Measurements from ENCODE around the gene LARGE2. TPM values are rescaled to one million over a fixed set of nuclear protein-coding genes. Genes with fewer than 3 reads are reported as not detected.

The LARGE2 gene
- polyA plus RNA-seq, 1 donor (not counting 4 experiments of a cell fraction or from before 2014, with no cell fraction given), result 7.1 TPM

GRCh38 chr11:45890886-45891550 lies 31.4 kb upstream of the LARGE2 start:
- FAIRE-seq (no peak), DNase-seq (ENCODE audit: low read depth, low spot score) (no peak)
- no peaks in the 10 kb centered on the region for H3K9me3 ChIP-seq (ENCODE audit: control insufficient read depth, low read depth, low read length)
- H3K27me3 ChIP-seq (ENCODE audit: control insufficient read depth, extremely low read depth, insufficient read depth, low read length), result peaks cover 4% of the 10 kb centered on the region
- no peaks in the 10 kb centered on the region for H3K9me1 ChIP-seq (ENCODE audit: control insufficient read depth, extremely low read depth, insufficient read depth, low read length)
- H3K4me2 ChIP-seq (ENCODE audit: control insufficient read depth, extremely low read depth, insufficient read depth, low read depth, low read length), result no peak overlapping the region
- dilution Hi-C loops (cut with MboI; ENCODE audit: extremely low pct_ligation_motif_present, low sequenced_read_pairs), result no loop called here
- H3K36me3 ChIP-seq (ENCODE audit: control insufficient read depth in 2 of 2, extremely low read depth in 1 of 2, insufficient read depth in 2 of 2, low read length in 2 of 2), result no peaks in the 10 kb centered on the region
- peak in 1 of 3 experiments; percentile 9 for TF ChIP-seq CTCF (optimal IDR thresholded peaks at IDR 0.05 in 1 of 3, IDR thresholded peaks at IDR 0.05 in 1 of 3, conservative IDR thresholded peaks at IDR 0.05 in 1 of 3; ENCODE audit: extremely low read depth in 1 of 3, insufficient read depth in 2 of 3, low read length in 3 of 3)
- no peak for TF ChIP-seq EZH2 (IDR thresholded peaks at IDR 0.05; ENCODE audit: low read length)
- no peaks in the 10 kb centered on the region for H3K79me2 ChIP-seq (ENCODE audit: control insufficient read depth, insufficient read depth, low read length)
- no peak overlapping the region for H3K9ac ChIP-seq (ENCODE audit: control insufficient read depth, extremely low read depth, insufficient read depth, low read length)
- H3K4me1 ChIP-seq (ENCODE audit: control insufficient read depth, extremely low read depth, insufficient read depth, low read length), result no peaks in the 10 kb centered on the region
- no peaks in the 10 kb centered on the region for H4K20me1 ChIP-seq (ENCODE audit: control insufficient read depth, extremely low read depth, insufficient read depth, low read length)
- no peak overlapping the region for H3K27ac ChIP-seq (ENCODE audit: control insufficient read depth, insufficient read depth, low read length)
- no peak overlapping the region for H3K4me3 ChIP-seq (ENCODE audit: control insufficient read depth in 2 of 3, extremely low read depth in 1 of 3, insufficient read depth in 2 of 3, low read depth in 1 of 3, low read length in 3 of 3)
- H2AFZ ChIP-seq (ENCODE audit: control insufficient read depth, low read length), result no peak overlapping the region

GRCh38 chr11:45892856-45893255 lies 29.6 kb upstream of the LARGE2 start:
- Histone ChIP-seq H3K4me3 (ENCODE audit: control insufficient read depth in 2 of 3, extremely low read depth in 1 of 3, insufficient read depth in 2 of 3, low read depth in 1 of 3, low read length in 3 of 3) (no peak overlapping the region), H3K9ac (ENCODE audit: control insufficient read depth, extremely low read depth, insufficient read depth, low read length) (no peak overlapping the region), H3K9me3 (ENCODE audit: control insufficient read depth, low read depth, low read length) (no peaks in the 10 kb centered on the region), H3K36me3 (ENCODE audit: control insufficient read depth in 2 of 2, extremely low read depth in 1 of 2, insufficient read depth in 2 of 2, low read length in 2 of 2) (no peaks in the 10 kb centered on the region), H3K79me2 (ENCODE audit: control insufficient read depth, insufficient read depth, low read length) (no peaks in the 10 kb centered on the region), H3K9me1 (ENCODE audit: control insufficient read depth, extremely low read depth, insufficient read depth, low read length) (no peaks in the 10 kb centered on the region), H4K20me1 (ENCODE audit: control insufficient read depth, extremely low read depth, insufficient read depth, low read length) (no peaks in the 10 kb centered on the region), H3K27me3 (ENCODE audit: control insufficient read depth, extremely low read depth, insufficient read depth, low read length) (peaks cover 17% of the 10 kb centered on the region), H2AFZ (ENCODE audit: control insufficient read depth, low read length) (no peak overlapping the region), H3K4me2 (ENCODE audit: control insufficient read depth, extremely low read depth, insufficient read depth, low read depth, low read length) (no peak overlapping the region), H3K4me1 (ENCODE audit: control insufficient read depth, extremely low read depth, insufficient read depth, low read length) (no peaks in the 10 kb centered on the region), H3K27ac (ENCODE audit: control insufficient read depth, insufficient read depth, low read length) (no peak overlapping the region)
- dilution Hi-C loops (cut with MboI; ENCODE audit: extremely low pct_ligation_motif_present, low sequenced_read_pairs), result no loop called here
- no peak for DNase-seq (ENCODE audit: low read depth, low spot score)
- no peak for FAIRE-seq
- no peak for TF ChIP-seq EZH2 (IDR thresholded peaks at IDR 0.05; ENCODE audit: low read length)
- no peak for TF ChIP-seq CTCF (optimal IDR thresholded peaks at IDR 0.05 in 1 of 3, IDR thresholded peaks at IDR 0.05 in 1 of 3, conservative IDR thresholded peaks at IDR 0.05 in 1 of 3; ENCODE audit: extremely low read depth in 1 of 3, insufficient read depth in 2 of 3, low read length in 3 of 3)

All from keratinocyte (primary cell).